Epithelial cell of esophagus (primary cell): Measurements from ENCODE around the gene TEPSIN.

ENCODE experiments used
- DNase-seq: peaks from one replicate; pipeline ENCODE4 v3.0.0; 2010; ENCODE audit warnings: low read depth
- H3K4me3 ChIP-seq: 2 replicates; pipeline ENCODE4 v1.5.1; 2011; ENCODE audit warnings: mild to moderate bottlenecking, low read length, control low read depth
- TF ChIP-seq, protein P1 (sequence below): IDR thresholded peaks from 2 replicates; pipeline ENCODE4 v1.5.1; 2011; ENCODE audit warnings: low read depth, mild to moderate bottlenecking, low read length, control low read depth, inconsistent platforms; ENCODE audit not compliant: insufficient read depth; ENCODE audit errors: missing control alignments

Gene TEPSIN

DNA sequence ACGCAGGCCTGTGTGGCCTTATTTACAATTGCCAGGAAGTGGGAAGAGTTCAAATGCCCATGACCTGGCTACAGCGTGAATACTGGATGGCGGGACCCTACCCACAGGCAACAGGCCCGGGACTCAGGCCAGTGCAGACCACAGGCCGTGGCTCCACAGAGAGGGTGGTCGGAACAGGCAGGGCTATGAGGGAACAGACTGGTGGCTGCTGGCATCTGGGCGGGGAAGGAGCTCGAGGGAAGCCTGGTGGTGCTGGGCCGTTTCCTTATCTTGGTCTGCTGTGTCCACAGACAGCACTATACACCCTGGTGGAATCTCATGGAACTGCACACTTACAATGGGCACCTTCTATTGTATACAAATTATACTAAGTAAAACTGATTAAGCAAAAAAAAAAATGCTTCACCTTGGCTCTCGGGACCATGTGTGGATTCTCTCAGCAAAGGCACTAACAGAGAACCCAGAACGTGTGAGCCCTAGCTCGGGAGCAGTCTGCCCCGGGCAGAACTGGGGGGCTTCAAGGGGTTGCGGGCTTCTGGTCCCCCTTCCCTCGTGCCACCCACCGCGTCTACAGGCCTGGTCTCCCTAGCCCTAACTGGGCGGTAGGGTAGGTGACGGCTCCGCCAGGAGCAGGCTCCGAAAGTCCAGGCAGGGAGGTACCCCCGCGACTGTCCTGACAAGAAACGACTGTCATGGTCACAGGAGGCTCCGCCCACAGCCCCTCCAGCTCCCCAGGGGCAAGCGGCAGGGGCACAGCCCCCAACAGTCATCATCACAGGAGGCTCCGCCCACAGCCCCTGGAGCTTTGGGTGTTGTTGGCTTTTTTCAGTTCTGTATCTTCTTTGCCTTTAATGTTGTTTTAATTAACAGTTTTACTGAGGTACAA lies 37.9 kb downstream of the TEPSIN start:
- TF ChIP-seq, protein P1, sequence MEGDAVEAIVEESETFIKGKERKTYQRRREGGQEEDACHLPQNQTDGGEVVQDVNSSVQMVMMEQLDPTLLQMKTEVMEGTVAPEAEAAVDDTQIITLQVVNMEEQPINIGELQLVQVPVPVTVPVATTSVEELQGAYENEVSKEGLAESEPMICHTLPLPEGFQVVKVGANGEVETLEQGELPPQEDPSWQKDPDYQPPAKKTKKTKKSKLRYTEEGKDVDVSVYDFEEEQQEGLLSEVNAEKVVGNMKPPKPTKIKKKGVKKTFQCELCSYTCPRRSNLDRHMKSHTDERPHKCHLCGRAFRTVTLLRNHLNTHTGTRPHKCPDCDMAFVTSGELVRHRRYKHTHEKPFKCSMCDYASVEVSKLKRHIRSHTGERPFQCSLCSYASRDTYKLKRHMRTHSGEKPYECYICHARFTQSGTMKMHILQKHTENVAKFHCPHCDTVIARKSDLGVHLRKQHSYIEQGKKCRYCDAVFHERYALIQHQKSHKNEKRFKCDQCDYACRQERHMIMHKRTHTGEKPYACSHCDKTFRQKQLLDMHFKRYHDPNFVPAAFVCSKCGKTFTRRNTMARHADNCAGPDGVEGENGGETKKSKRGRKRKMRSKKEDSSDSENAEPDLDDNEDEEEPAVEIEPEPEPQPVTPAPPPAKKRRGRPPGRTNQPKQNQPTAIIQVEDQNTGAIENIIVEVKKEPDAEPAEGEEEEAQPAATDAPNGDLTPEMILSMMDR = peak; percentile 71
- peak; percentile 74 for DNase-seq

DNA sequence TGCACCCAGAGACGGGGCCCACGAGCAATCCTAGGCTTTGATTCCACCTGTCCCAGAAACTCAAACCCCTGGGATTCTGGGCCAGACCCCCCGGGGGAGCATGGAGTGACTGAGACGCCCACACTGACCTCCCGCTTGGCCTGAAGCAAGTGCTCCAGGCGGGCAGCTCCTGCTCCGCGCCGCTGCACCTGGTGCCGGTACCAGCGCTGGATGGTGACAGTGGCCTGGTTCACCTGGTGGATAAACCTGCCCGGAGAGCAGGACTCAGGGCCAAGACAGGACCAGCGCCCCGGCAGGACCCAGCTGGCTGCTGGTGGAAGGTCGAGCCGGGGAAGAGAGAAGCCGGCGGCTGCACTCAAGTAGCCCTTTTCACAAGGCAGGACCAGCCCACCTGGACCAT lies 38.7 kb downstream of the TEPSIN start:
- no peak overlapping the region for H3K4me3 ChIP-seq
- TF ChIP-seq, protein P1 = no peak
- DNase-seq = no peak

More for the DNA sequence above, 37.9 kb downstream of the TEPSIN start:
- H3K4me3 ChIP-seq = no peak overlapping the region

DNA sequence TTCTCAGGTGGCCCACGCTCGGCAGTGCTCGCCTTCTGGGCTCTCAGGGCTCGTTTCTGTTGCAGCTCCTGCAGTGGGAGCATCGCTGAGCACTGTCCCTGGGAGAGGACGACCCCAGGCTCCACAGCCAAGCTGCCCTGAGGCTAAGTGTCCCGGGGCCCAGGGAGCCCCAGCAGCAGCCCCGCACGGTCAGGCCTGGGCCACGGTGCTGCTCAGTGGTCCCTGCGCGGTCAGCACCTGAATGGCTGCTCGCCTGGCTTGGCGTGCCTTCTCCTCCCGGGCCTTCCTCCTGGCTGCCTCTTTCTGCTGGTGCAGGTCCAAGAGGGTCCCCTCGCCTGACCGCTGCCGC lies 39.4 kb downstream of the TEPSIN start:
- DNase-seq = no peak
- H3K4me3 ChIP-seq = no peak overlapping the region
- TF ChIP-seq, protein P1 = no peak

DNA sequence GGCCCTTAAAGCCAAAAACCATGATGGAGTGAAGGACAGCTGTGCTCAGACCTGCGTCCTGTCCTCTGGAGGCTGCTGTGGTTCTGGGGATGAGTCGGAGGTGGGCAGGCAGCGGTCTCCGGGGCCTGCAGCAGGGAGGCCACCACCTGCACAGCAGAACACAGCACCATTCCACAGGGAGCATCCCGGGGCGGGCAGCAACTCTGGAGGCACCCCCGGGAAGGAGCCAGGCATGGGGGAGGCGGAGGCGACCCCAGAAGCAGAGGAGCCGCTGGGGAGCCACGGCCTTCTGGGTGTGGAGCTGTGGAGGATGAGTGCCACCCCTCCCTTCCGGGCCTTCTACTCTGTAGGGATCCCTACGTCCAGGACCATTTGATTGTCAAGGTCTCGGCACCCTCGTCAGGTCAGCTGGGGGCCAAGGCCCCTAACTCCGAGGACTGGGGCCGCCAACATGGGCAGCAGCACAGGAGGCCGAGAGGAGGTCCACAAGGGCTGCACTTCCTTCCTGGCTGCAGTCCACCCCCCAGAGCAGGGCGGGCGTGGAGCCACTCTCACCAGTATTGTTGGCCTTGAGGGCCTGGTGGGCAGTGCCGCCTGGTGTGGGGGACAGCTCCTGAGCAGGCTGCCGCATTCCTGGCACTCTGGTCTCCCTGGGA lies 39.9 kb downstream of the TEPSIN start:
- TF ChIP-seq, protein P1 = no peak
- DNase-seq = no peak
- no peak overlapping the region for H3K4me3 ChIP-seq

DNA sequence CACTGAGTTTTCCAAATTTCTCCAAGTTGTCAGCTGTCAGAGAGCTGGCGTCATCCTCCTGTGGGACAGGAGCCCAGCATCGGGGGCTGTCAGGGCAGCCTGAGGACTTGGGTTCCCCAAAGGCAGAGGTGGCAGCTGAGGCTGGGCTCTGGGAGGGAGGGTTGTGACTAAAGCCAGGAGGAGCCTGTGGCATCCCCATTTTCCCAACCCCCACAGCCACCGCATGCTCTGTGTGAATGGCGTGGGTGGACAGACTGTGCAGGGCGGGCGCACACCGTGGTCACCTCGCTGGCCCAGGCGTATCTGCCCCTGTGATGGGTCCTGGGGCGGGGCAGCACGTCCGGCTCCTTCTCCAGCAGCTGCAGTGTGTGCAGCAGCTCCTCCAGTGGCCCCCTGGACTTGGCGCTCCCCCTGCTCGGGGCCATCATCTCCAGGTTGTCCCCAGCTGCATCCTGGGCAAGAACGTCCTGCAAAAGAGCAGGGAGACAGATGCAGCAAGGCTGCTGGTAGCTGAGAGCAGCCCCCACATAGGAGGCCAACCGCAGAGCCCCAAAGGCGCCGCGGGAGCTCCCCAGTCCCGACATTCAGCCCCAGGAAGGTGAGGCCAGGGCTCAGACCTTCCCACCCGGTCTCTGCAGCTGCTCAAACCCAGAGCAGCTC lies 40.9 kb downstream of the TEPSIN start:
- H3K4me3 ChIP-seq = no peak overlapping the region
- DNase-seq = no peak
- TF ChIP-seq, protein P1 = no peak

DNA sequence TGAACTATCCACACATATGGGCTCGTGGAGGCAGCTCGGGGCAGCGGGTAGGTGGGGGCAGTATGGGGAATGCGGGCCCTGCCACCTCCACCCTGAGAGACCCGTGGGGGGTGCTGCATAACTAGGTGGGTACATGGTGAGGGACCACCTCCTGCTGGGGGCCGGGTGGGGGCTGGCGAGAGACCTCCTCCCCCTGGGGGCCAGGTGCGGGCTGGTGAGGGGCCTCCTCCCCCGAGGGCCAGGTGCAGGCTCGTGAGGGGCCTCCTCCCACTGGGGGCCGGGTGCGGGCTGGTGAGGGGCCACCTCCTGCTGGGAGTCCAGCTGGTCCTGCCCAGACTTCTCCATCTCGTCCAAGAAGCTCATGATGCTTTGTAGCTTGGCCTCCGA lies 41.5 kb downstream of the TEPSIN start:
- no peak overlapping the region for H3K4me3 ChIP-seq
- TF ChIP-seq, protein P1 = no peak
- no peak for DNase-seq
